GM19043 (cell line): ENCODE data around the gene CRYBG2.
"Not testable (repeated sequence)": the region's sequence is repeated elsewhere in the genome, so short reads cannot be mapped to it uniquely, and the experiment has no call there.

Experiments used
- ATAC-seq: cut with Tn5 transposase; IDR thresholded peaks from one replicate; pipeline ENCODE4 v1.9.1; 2021; ENCODE audit warnings: low read depth; ENCODE audit not compliant: unreplicated experiment

Gene CRYBG2

GRCh38 chr1:26372611-26373010, 18.7 kb upstream of the CRYBG2 start, which contains the start of gene ZNF683:
TSS of gene ZNF683 (minus strand) at chr1:26372750. CDS start at chr1:26368571, 4,179 bp downstream.
- not testable (repeated sequence) for ATAC-seq

DNA sequence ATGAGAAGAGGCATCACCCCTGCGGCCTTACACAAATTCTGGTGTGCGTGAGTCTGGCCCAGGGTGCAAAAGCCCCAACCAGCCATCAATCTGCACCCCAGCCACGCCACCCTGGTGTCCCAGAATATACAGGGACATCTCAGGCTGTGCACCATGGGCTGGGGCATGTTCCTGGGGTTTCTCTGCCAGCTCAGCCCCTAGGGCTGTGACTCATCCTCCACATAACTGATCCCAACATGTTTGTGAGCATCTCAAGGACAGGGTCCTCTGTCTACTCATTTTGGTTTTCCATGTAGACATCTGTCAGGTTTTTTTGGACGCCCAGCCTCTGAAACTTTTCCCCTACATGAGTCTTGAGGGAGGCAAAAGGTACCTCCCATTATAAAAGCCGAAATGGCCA, 18.1 kb upstream of the CRYBG2 start:
- ATAC-seq, result no peak

DNA sequence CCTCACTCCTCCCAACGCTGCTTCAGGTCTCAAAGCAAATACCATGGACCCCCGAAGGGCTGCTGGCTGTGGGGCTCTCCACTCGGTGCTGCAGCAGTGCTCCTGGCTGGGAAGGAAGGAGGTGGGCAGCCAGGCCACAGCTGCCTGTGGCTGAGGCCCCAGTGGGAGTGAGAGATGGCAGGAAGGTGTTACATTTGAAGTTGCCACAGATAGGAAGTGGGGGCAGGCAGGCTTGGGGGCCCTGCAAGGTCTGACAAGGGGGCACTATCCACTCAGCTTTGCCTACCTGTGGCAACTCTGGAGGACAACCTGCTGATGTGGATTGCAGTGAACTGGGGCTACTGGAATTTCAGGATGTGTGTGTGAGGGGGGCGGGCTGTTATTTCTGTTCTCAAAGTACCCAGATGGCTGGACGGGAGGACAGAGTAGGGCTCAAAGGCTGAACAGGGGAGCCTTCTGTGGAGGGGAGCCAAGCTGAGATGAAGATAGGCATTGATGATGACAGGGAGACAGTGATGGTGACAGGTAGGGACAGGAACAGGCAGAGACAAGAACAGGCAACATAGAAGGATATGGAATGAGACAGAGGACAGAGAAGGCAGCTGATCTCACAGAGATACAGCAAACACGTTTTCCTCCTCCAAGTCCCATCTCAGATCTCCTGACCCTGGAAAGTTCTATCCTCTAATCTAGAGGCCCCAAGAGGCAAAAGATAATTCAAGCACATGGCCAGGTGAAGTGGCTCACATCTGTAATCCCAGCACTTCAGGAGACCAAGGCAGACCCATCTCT, 16.9 kb upstream of the CRYBG2 start:
- ATAC-seq, result no peak

- no peak for ATAC-seq
Observed at GRCh38 chr1:26368486-26368885, 14.6 kb upstream of the CRYBG2 start.

GRCh38 chr1:26368006-26368405, 14.1 kb upstream of the CRYBG2 start:
- ATAC-seq, result no peak

- ATAC-seq, result no peak
Observed at GRCh38 chr1:26367441-26367840, 13.5 kb upstream of the CRYBG2 start.

DNA sequence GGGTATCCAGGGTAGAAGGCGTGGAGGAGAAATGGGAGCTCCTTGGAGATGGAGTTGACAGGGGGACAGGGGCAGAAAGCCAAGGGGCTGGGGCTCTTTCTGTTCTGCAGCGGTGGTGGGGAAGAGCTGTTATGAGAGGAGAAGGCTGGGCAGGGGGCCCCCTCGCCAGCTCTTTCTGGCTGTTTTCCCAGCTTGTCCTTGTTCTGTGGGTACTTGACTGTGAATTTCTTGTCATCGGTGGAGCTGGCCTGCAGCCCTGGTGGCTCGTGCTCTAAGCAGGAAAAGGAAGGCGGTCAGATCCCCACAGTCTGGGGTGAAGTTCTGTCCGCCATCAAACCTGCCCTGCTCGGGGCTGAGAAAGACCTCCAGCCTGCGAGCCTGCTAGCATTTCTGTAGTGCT, 11.0 kb upstream of the CRYBG2 start:
- no peak for ATAC-seq

DNA sequence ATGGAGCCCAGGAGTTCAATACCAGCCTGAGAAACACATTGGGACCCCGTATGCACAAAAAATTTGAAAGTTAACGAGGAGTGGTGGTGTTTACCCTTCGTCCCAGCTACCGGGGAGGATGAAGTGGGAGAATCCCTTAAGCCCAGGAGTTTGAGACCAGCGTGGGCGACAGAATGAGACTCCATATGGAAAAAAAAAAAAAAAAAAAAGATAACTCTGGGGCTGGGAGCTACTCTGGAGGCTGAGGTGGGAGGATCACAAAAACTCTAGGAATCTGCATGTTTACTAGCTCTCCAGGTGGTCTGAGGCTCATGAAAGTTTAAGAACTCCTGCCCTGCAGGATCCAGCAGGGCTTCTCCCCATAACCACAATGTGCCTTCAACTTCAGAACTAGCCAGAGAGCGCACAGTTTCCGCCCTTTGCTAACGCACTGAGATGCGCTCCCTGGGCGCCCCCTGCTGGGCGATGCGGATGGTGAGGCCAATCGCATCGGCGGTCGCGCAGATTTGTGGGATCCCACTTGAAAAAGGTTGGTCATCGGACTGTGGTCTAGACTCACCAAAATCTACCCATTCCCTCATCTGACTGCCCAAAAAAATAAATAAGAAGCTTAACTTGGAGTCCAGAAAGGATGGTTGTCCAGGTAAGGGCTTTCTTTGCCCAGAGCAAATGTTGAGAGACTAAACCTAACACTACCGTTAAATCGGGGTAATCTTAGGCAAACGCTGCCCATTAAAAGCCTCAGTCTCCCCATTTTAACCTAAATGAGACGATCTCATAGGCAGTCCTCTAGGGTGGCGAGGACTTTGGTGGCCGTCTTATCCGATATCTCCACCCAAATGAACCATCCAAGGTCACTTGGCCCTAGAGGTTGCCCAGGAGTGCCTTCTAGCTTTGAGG, 9.9 kb upstream of the CRYBG2 start:
- ATAC-seq, result no peak

DNA sequence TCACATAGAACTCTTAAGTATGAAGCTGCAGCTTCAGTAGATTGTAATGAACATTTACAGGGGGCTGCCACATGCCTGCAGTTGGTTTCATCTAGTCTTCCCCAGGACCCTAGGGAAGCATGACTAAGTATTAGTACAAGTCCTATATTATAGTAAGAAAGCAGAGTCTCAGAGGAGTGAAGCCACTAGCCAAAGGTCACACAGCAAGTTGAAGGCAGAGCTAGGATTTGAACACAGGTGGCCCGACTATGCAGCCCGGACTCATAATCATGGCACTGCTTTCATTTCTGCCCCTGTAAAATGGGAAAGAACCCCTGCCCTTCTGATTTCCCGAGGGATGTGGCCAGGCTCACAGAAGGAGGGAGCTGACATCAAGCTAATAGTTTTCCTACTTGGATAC, 8.4 kb upstream of the CRYBG2 start:
- no peak for ATAC-seq

DNA sequence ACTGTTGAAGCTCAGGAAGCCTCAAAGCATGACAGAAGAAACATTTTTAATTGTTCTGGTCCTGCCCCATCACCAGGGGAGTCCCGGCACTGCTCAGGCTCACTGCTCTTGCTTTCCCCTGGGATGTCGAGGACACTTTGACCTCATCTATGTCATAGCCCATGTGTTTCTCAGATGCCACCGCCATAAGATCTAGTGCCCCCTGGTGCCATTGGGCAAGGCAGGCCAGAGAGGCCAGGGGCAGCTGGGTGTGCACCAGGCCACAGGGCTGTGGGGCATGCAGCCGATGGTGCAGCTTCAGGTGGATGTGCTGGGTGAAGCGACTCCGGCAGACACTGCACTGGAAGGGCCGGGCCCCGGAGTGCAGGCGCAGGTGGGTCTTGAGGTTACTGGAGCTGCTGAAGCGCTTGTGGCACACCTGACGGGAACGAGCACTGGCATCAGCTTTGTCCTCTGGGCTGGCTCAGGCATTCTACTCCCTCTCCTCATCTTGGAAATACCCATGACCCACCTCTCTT, 7.7 kb upstream of the CRYBG2 start:
- no peak for ATAC-seq

DNA sequence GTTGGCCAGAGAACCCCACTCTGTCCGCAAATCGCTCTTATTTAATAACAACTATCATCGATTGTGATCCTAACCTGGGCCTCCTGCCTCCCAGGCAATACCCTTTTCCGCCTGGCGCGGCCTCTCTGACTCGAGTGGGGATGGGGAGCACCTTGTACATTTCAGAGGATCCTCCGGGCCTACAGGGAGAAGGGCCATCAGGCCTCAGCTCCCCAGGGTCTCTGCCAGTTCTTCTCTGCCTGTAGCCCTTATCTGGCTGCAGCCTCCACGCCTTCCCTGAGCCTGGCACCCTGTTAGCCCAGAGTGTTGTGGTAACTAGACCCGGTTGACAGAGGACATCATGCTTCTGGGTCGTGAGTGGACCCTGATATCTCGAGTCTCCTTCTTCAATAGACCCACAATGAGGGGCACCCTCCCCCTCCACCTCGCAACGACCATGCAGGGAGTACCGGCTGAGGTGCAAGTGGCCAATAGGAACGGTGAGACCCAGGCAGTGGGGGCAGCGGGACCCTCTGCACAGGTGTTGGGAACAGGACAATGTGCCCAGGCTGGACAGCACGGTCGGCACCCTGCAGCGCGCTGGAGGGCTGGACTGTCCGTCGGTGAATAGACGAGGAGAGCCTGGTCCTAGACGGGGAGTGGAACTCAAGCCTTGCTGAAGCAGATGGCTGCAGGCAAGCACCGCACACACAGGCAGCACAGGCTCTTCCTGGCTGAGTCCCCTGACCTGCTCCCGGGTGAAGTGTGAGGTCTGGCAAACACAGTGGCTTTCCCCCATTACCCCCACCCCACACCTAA, 7.1 kb upstream of the CRYBG2 start:
- no peak for ATAC-seq

DNA sequence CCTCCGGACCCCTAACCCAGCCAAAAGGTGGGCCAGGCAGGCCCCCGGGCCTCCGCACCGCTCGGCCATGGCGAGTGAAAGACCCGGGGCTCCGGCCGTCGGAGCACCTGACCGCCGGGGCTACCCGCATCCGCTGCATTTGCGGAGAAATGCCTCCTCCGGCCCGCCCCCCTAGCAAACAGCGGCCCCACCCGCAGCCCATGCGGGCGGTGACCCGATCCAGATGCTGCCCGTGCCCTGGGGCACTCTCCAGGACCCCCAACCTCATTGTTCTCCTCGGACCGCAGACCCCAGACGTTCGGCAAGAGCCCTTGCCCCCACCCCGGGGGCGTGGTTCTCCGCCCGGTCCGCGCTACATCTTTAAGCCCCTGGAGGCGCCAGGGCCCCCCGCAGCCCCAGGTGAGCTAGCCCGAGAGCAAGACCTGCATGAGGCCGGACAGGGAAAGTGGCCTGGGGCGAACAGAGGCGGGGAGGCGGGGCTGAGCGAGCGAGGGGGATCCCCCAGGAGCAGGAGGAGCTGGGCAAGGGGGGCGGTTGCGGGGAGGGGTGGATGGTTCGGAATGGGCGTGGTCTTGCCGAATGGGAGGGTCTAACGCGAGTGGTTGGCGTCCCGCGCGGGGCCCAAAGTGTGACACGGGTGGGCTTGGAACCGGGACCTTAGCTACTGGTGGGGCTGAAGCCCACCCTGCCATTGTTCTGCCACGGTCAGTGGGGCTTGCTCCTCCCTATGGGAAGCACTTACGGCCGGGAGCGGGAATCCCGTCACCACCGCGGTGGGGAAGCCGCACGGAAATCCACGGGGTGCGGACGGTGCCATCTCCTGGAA, 6.3 kb upstream of the CRYBG2 start:
- ATAC-seq, result no peak

GRCh38 chr1:26358411-26359384, 4.8 kb upstream of the CRYBG2 start:
- no peak for ATAC-seq

DNA sequence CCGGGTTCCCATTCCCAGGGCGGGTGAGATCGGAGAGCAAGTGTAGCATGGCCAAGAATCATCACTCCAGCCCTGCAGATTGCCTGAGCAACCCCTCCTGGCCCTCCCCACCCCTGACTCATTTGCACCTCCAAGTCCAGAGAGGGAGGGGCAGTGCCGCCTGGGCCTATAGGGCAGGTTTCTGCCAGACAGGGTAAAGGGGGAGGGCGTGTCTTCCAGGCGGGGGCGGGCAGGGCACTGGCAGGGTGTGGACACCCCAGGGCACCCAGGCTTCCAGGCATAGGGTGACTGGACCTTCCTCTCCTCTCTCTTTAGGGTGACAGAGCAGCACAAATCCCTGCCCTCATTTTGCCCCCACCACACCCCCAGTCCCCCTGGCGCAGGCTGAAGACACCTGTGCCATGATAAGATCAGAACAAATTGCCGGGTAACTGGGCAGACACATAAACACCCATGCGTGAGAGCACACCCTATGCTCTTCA, 3.2 kb upstream of the CRYBG2 start:
- no peak for ATAC-seq

GRCh38 chr1:26356106-26356505, 2.2 kb upstream of the CRYBG2 start:
- no peak for ATAC-seq

- no peak for ATAC-seq
Observed at GRCh38 chr1:26354972-26355371, 1.0 kb upstream of the CRYBG2 start.

DNA sequence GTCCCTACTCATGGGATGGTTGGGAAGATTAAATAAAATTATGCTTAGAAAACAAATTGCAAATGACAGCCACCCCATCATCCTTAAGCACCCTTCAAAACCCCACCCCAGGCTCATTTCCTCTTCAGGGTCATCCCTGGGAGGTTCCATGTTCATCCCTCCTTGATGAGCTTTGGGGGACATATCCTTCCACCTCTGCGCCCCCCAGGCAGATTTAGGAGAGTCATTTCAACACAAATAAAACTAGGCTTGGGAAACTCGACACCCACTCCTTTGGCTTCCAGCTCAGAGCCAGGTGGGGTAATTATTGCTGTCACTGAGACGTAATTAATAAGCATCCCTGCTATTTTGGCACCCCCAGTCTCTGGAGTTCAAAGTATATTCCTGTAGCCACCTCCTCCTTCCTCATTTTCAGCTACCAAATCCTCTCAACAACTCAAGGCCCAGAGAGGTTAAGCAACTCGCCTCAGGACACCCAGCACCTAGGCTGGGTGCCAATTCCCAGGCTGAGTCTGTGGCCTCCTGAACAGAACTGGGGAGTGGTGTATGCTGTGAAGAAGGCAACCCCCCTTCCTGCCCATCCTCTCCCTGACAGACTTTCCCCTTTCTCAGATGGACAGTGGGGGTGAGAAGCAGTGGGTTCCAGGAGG, 595 bp downstream of the CRYBG2 start:
- no peak for ATAC-seq

DNA sequence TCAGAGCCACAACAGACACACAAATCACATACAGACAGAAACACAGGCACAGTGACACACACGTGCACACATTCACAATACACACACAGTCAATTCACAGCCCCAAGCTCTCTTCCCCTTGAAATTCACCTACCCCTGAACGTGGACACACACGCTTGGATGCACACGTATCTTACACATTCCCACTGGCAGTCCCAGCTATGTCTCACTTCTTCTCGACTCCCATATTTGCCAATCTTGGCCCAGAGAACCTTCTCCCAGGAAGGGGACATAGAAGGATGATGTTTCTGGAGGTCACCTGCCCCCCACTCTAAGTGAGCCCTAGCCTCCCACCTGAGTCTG, 1.6 kb downstream of the CRYBG2 start:
- no peak for ATAC-seq
